Panc1 (cell line): Measurements from ENCODE around the gene ARHGEF2.

Experiments used
- CTCF ChIP-seq: fragments of 450-650 bp; IDR thresholded peaks from 2 replicates; pipeline ENCODE4 v1.5.1; 2017; ENCODE audit warnings: mild to moderate bottlenecking
- POLR2AphosphoS5 ChIP-seq: IDR thresholded peaks from 2 replicates; pipeline ENCODE4 v1.6.1; 2012; ENCODE audit warnings: mild to moderate bottlenecking, low read depth, low read length, moderate library complexity
- REST ChIP-seq, 2 experiments: IDR thresholded peaks; 2 replicates each; pipeline ENCODE4 v1.6.1; 2011 to 2012; ENCODE audit warnings: low read depth in 2 of 2, control low read depth in 1 of 2, low read length in 1 of 2, mild to moderate bottlenecking in 1 of 2, moderate library complexity in 1 of 2; ENCODE audit not compliant: insufficient read depth in 1 of 2

GRCh38 chr1:155913969-155914757 lies 64.2 kb downstream of the ARHGEF2 start:
- no peak for TF ChIP-seq CTCF
- no peak for TF ChIP-seq REST (IDR thresholded peaks at IDR 0.05; ENCODE audit: insufficient read depth in 1 of 2, low read depth in 2 of 2, low read length in 1 of 2)
- TF ChIP-seq POLR2AphosphoS5, result no peak
